Activated CD8-positive, alpha-beta memory T cell treated with anti-CD3 and anti-CD28 coated beads, Interleukin-2, amount 50 U/mL, for 24 hours (primary cell): ENCODE measurements around the gene TMEM183A.
A peak's percentile ranks its signal among the peaks of the same experiment; 100 is the strongest.
"Not testable (repeated sequence)": the region's sequence is repeated elsewhere in the genome, so short reads cannot be mapped to it uniquely, and the experiment has no call there.

Experiments used
- DNase-seq: peaks from one replicate; pipeline ENCODE4 v3.0.0-alpha.2; 2020; ENCODE audit errors: extremely low read depth

Gene TMEM183A

GRCh38 chr1:203006948-203007871 lies at the start of gene TMEM183A:
Gene TMEM183A (plus strand): TSS chr1:203007374. CDS start chr1:203007466, 92 bp downstream.
- DNase-seq, result peak; percentile 95

- DNase-seq, result peak; percentile 68
Measured at GRCh38 chr1:202957733-202958543, 49.2 kb upstream of the TMEM183A start, which contains the start of gene ADIPOR1. Gene ADIPOR1 (minus strand): TSS chr1:202958312. CDS start chr1:202951070, 7,242 bp downstream.

- no peak for DNase-seq
Measured at GRCh38 chr1:202958544-202959275, 48.5 kb upstream of the TMEM183A start.

- DNase-seq, result no peak
Measured at GRCh38 chr1:202959276-202959620, 47.9 kb upstream of the TMEM183A start.

GRCh38 chr1:202961220-202961880 lies 45.8 kb upstream of the TMEM183A start:
- DNase-seq, result no peak

- DNase-seq, result no peak
Measured at GRCh38 chr1:202964791-202965410, 42.3 kb upstream of the TMEM183A start.

GRCh38 chr1:202965422-202965821 lies 41.8 kb upstream of the TMEM183A start:
- DNase-seq, result no peak

- DNase-seq, result no peak
Measured at GRCh38 chr1:202966006-202966898, 40.9 kb upstream of the TMEM183A start.

- no peak for DNase-seq
Measured at GRCh38 chr1:202967684-202968281, 39.4 kb upstream of the TMEM183A start.

GRCh38 chr1:202968351-202968750 lies 38.8 kb upstream of the TMEM183A start:
- DNase-seq, result no peak

GRCh38 chr1:202968895-202969295 lies 38.3 kb upstream of the TMEM183A start:
- DNase-seq, result no peak

GRCh38 chr1:202972046-202972445 lies 35.1 kb upstream of the TMEM183A start:
- no peak for DNase-seq

GRCh38 chr1:202974856-202975255 lies 32.3 kb upstream of the TMEM183A start:
- DNase-seq, result no peak

- no peak for DNase-seq
Measured at GRCh38 chr1:202976633-202977032, 30.5 kb upstream of the TMEM183A start.

- no peak for DNase-seq
Measured at GRCh38 chr1:202979459-202979858, 27.7 kb upstream of the TMEM183A start.

GRCh38 chr1:202981939-202982338 lies 25.2 kb upstream of the TMEM183A start:
- no peak for DNase-seq

GRCh38 chr1:202982715-202983430 lies 24.3 kb upstream of the TMEM183A start:
- DNase-seq, result no peak

GRCh38 chr1:202986120-202986519 lies 21.1 kb upstream of the TMEM183A start:
- not testable (repeated sequence) for DNase-seq

- no peak for DNase-seq
Measured at GRCh38 chr1:202987255-202987654, 19.9 kb upstream of the TMEM183A start.
